HG03469 (cell line): ENCODE results near the gene SLC35E2B.

Experiments
- ATAC-seq: cut with Tn5 transposase; IDR thresholded peaks from one replicate; pipeline ENCODE4 v1.9.1; 2021; ENCODE audit warnings: mild to moderate bottlenecking, moderate library complexity, moderate number of reproducible peaks; ENCODE audit not compliant: unreplicated experiment

SLC35E2B gene

DNA sequence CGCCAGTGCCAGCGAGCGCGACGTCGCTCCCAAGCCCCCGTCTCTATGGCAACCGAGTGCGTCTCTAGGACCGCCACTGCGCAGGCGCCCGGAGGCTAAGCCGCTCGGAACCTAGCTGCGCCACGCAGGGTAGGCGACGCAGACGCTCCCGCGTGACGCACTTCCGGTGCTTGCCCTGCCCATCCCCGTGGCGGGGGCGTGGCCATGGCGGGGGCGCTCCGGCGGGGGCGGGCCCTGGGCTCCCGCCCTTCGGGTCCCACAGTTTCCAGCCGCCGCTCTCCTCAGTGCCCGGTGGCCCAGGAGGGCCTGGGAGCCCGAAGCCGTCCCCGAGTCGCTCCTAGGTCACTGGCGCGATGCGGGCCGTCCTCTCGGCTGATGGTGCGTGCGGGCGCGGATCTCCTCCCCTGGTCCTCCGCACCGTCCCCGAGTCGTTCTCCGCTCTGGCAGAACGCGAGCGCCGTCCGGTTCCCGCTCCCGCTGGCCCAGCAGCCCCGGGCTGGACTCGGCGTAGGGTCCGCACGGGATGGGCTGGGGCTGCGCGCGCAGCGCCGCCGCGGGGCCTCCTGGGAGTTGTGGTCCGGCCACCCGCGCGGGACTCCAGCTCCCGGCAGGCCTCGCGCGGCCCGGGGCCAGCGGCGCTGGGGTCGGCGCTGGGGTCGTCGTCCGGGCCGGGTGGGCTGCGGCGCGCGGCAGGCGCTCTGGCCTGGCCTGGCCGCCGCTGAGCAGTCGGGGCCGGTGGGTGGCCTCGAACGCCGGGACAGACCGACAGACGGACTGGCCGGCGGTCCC lies 77.1 kb downstream of the SLC35E2B start, which contains the start of gene MIB2:
Gene MIB2 (plus strand): TSS at position 245 of the 789 bp plus-strand sequence. CDS start 7,953 bp downstream, outside the sequence.
- peak; percentile 62 for ATAC-seq

DNA sequence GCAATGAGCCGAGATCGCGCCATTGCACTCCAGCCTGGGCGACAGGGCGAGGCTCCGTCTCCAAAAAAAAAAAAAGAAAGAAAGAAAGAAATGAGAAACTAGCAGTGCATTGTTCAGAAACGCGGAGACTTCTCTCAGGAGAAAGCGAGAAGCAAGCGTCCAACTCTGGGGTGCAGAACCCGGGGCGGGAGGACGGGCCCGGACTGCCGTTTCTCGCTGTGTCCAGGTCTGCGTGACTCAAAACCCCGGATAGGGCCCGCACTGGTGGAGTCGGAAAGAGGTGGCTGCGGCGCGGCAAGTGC lies 77.7 kb downstream of the SLC35E2B start:
- no peak for ATAC-seq

DNA sequence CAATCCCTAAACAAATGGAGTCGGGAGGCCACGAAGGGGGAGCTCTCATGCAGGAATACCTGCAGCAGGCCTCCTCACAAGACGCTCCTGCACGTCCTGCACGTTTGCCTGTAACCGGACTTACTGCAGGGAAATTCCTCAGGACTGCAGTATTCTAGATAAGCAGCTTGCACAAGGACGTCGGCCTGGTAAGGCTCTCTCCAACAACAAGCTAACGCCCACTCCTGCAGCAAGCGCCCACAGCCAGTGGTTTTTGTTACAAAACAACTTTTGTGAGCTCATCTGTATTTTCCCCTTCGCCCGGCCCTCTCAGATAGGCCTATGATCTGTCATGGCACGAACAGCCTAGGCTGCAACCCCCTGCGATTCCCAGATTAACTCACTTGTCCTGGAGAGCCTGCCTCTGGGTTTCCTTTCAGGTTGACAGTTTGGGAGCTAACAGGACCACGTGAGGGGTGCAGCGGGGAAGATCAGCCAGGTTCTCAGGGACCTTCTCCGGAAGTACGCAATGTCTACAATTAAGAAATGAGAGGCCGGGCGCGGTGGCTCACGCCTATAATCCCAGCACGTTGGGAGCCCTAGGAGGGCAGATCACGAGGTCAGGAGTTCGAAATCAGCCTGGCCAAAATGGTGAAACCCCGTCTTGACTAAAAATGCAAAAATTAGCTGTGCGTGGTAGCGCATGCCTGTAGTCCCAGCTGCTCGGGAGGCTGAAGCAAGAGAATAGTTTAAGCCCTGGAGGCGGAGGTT lies 78.2 kb downstream of the SLC35E2B start:
- ATAC-seq, result no peak

DNA sequence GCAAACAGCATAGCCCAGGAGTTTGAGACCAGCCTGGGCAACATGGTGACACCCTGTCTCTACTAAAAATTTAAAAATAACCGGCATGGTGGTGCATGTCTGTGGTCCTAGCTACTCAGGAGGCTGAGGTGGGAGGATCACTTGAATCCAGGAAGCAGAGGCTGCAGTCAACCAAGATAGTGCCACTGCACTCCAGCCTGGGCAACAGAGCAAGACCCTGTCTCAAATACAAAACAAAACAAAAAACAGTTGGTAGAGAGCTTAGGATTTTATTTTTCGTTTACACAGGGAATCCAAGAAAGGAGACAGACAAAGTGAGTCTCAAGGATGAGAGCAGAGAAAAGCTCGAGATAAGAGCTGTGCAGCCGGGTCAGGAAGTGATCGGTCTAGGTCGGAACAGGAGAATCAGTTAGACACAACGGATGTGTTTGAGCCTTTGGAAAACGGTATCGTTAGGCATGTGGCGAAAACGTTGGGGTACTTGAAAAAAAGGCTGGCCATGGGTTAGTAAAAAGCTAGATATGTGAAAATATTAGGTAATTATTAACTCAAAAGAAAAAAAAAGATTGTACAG lies 79.0 kb downstream of the SLC35E2B start:
- no peak for ATAC-seq

DNA sequence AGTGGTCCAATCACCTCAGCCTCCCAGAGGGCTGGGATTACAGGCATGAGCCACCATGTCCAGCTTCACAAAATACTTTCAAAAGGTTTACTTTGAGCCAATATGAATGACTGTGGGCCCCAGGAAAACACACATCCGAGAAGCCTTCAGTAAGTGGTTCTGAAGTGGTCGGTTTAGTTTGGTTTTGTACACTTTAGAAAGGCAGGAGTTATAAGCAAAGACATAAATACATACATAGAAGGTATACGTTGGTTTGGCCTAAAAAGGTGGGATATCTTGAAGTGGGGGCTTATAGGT lies 80.5 kb downstream of the SLC35E2B start:
- ATAC-seq, result no peak

DNA sequence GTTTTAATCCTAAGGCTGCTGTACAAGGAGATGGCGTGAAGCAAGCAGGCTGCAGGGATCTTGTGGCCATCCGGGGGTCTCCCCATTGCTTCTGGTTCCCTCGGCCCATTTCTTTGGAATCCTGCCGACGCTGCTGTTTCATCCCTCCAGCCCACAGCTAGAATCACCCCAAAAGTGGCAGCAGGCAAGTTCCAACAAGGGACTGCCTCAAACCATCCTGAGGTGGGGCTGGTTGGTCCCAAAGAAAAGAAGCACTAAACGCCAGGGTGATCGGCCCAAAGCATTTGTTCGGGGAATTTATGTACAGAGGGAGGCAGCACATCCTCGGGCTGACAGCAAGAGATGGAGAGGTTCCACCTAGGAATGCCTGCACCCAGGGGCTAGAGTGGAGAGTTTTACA lies 81.8 kb downstream of the SLC35E2B start:
- no peak for ATAC-seq

DNA sequence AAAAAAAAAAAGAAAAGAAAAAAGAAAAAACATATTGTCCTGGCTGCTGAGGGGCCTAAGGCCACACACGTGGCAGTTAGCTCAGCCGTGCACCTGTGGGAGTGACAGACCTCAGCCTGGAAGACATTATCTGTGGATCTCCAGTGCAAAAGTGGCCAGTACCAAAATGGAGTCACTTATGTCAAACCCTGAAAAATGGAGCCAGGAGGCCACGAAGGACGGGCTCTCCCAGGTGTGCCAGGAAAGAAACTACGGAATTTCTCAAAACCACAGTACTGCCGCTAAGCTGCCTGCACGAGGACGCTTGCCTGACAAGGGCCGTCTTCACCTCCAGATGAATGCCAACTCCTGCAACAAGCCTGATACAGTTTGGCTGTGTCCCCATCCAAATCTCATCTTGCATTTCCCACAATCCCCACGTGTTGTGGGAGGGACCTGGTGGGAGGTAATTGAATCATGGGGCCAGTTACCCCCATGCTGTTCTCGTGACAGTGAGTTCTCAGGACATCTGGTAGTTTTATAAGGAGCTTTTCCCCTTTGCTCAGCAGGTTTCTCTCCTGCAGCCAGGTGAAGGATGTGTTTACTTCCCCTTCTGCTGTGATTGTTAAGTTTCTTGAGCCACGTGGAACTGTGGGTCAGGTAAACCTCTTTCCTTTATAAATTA lies 82.6 kb downstream of the SLC35E2B start:
- ATAC-seq, result no peak
